ENCODE results near the gene SNAP23.

DNA sequence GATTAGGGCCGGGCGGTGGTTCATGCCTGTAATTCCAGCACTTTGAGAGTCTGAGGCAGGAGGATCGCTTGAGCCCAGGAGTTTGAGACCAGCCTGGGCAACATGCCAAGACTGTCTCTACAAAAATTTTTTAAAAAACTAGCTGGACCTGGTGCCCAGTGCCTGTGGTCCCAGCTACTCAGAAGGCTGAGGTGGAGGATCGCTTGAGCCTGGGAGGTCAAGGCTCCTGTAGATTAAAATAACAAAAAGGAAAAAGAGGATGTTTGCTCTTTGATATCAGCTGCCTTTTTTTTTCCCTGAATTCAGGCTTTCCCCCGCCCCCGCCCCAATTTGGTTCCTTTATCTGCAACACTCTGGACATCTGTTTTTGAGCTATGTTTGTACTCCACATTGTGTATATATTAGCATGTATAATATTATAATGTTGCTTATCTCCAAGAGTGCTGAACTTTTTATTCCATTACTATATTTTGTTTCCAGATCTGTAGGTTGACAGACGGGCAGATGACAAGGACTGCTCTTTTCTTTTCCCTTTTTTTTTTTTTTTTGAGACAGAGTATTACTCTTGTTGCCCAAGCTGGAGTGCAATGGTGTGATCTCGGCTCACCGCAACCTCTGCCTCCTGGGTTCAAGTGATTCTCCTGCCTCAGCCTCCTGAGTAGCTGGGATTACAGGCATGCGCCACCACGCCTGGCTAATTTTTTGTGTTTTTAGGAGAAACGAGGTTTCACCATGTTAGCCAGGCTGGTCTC, 4.6 kb downstream of the SNAP23 start:
- TF ChIP-seq, protein P1, sequence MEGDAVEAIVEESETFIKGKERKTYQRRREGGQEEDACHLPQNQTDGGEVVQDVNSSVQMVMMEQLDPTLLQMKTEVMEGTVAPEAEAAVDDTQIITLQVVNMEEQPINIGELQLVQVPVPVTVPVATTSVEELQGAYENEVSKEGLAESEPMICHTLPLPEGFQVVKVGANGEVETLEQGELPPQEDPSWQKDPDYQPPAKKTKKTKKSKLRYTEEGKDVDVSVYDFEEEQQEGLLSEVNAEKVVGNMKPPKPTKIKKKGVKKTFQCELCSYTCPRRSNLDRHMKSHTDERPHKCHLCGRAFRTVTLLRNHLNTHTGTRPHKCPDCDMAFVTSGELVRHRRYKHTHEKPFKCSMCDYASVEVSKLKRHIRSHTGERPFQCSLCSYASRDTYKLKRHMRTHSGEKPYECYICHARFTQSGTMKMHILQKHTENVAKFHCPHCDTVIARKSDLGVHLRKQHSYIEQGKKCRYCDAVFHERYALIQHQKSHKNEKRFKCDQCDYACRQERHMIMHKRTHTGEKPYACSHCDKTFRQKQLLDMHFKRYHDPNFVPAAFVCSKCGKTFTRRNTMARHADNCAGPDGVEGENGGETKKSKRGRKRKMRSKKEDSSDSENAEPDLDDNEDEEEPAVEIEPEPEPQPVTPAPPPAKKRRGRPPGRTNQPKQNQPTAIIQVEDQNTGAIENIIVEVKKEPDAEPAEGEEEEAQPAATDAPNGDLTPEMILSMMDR (IDR thresholded peaks at IDR 0.05; ENCODE audit: low read length), result no peak
- TF ChIP-seq EZH2phosphoT487 (IDR thresholded peaks at IDR 0.05; ENCODE audit: low read length) (no peak), EZH2 (optimal IDR thresholded peaks at IDR 0.05; ENCODE audit: low read depth, low read length) (no peak)
